HG03045 (cell line): ENCODE data around the gene FBN2.
"Not testable (repeated sequence)": the region's sequence is repeated elsewhere in the genome, so short reads cannot be mapped to it uniquely, and the experiment has no call there.

ENCODE experiments used
- ATAC-seq: cut with Tn5 transposase; IDR thresholded peaks from one replicate; pipeline ENCODE4 v1.9.1; 2021; ENCODE audit warnings: mild to moderate bottlenecking, moderate library complexity; ENCODE audit not compliant: unreplicated experiment

The FBN2 gene

DNA sequence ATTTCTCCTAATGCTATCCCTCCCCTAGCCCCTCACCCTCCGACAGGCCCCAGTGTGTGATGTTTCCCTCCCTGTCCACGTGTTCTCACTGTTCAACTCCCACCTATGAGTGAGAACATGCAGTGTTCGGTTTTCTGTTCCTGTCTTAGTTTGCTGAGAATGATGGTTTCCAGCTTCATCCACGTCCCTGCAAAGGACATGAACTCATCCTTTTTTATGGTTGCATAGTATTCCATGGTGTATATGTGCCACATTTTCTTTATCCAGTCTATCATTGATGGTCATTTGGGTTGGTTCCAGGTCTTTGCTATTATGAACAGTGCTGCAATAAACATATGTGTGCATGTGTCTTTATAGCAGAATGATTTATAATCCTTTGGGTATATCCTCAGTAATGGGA lies 216.6 kb downstream of the FBN2 start:
- not testable (repeated sequence) for ATAC-seq

DNA sequence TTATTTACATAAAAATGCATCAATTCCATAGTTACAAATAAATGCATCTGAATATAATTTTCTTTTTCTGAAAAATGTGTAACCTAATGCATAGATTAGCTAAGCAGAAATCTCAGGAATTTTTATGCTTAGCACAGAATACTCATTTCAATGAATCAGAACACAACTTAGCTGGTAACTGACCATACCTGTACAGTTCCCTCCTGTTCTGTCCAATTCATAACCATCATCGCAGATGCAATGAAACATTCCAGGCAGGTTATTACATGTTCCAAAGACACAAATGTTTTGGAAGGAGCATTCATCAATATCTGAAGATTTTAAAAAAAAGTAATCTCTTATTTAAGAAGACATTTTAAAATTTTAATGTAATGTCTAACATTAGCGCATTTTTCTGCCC lies 219.4 kb downstream of the FBN2 start:
- ATAC-seq = no peak

DNA sequence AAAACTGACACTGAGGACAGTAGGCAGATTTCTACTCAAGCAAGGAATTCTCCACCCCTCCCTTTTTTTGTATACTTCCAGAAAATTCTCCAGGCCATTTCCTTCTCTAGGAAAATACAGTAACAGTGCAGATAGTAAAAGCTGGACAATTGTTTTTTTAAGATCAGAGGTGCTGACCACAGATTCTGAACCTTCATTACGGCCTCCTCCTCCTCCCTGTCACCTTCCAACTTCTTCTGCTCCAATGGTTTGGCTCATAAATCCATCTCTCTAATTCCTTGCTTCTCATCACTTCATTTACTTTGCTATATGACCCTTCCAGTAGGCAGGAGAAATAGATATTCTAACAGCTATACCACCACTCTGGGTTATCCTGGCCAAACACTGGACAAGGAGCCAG lies 220.6 kb downstream of the FBN2 start:
- no peak for ATAC-seq

DNA sequence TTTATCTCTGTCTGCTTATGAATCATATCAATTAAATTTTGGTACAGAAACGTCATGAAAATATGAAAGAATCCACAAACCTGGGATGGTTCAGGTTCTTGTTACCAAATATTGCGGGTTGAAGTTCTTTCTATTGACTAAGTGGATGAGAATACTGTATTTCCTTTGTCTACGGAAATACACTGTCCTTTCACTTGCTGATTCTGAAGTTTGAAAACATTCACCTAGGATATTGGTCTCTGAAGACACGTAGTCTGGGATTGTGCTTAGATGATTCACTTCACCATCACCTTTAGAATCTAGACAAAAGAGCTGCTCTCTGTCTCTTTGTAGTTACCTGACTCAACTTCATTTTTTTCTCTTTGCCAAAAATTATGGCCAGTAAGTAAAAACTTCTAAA lies 222.4 kb downstream of the FBN2 start:
- ATAC-seq = no peak

DNA sequence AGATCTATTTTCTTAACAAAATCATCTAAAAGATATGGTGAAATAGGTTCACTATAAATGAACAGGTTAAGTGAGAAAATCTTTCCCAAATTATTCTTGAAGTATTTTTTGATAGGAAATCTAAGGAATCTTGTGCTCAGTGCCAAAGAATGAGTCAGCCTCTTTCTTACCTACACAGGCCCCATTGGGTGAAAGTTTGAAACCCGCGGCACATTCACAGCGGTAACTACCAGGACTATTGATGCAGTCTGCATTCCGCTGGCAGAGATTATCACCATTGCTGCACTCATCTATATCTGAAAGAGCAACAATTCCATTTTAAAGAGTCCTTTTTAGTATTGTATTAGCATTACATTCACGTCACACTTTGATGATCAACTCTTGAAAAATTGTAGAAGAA lies 232.7 kb downstream of the FBN2 start:
- no peak for ATAC-seq

DNA sequence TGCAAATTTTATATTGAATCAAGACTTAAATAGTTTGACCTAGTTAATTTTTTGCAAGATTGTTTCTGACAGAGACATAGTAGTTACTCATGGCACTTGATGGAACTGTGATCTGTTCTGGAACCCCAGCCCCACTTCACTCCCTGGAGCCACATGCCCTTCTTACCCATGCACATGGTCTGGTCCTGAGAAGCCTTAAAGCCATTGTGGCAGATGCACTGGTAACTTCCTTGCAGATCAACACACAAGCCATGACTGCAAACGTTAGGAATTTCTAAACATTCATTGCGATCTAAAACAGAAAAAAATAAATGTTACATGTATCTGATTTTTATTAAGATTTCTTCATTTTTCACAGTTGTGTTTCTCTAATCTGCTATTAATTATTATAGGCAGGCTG lies 233.3 kb downstream of the FBN2 start:
- no peak for ATAC-seq

DNA sequence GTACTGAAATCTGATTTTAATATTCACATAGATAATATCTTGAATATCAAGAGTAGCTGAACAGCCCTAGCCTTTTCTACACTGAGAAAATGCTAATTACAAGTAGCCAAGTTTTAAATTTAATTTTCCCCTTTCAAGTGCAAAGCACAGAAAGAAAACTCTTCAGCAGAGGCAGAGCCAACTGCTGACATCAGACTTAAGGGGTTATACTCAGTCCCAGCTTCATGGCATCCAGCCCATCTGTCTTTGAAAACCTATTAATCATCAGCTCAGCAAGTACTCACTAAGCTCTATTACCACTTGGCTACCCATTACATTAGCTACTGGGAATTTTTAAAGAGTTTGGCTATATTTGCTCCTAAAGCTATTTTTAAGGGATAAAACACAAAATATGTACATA lies 234.0 kb downstream of the FBN2 start:
- no peak for ATAC-seq

DNA sequence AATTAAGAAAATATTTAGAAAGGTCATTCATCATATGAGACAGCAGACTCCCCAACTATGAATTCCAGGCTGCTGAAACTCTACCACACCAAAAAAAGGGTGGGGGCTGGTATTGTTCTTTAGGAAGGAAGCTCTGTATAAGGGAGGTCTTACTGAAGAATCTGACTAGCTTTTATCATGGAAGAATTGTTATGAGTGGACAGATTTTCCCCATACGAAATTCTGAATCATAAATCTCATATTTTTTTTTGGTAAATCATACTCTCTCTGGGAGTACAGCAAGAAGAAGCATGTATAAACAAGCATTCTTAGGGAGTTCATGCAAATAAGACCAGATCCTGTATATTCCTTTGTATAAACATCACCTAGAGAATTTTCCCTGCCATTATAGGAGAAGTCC lies 234.5 kb downstream of the FBN2 start:
- ATAC-seq = no peak

DNA sequence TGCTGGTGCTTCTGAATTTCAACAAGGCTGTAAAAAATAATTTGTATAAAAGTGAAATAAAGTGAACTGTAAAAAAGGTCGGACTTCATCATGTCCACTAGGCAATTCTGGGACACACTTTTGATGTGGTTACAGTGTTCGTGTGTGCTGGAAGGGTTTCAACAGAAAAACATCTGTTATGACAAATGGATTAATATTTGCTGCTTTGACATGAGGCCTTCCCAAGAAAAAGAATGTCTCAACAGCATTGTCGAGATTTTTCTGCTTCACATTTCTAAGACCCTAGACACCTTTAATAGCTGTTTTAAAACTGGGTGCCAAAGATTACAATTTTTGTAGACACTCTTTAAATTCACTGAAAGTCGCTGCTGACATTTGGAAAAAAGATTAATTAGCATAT lies 237.9 kb downstream of the FBN2 start:
- ATAC-seq = no peak

DNA sequence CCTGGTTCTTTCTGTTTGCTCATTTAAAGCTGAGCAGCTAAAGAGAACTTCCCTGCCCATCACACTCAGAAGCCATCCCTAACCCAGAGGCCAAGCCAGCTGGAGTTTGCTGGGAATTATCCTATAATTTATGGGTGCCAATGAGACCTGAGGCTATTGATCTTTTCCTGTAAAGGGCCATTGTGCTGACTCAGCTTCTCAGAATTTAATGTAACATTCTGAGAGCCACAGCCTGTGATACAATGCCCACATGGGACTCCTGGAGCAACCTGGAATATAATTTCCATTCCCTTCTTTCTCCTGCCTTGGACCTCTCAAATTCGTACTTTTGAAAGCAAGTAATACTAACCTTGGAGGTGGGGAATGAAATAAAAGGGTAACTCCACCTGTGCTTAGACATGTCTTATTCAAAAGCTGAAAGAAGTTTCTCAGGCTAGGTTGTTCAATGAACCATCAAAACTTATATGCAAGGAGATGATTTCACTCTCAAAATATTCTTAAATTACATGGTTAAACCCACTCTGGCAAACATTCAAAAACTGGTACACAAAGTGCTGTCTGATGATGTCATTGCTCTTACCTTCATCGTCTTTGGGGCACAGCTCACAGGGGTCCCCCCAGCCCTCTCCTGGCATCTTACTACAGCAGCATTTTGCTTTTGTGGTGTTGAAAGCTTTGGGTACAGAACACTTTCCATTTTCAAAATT lies 247.7 kb downstream of the FBN2 start:
- no peak for ATAC-seq

DNA sequence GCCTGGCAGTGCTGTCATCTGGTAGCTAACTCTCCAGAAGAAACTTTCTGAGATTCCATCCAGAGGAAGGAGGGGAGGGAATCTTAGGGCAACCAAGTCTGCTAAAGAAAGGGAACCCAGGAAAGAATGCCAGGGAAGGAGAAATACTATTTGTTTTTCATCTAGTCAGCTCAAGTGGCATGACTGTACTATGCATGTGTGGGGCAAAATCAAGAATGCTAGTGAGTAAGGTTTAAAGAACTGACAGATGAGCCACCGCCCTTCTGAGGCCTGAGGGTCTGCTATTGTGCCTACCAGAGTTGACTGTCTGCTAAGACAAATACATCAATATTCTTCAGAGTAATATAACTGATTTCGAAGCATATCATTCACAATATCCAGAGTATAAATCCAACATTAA lies 250.3 kb downstream of the FBN2 start:
- no peak for ATAC-seq

DNA sequence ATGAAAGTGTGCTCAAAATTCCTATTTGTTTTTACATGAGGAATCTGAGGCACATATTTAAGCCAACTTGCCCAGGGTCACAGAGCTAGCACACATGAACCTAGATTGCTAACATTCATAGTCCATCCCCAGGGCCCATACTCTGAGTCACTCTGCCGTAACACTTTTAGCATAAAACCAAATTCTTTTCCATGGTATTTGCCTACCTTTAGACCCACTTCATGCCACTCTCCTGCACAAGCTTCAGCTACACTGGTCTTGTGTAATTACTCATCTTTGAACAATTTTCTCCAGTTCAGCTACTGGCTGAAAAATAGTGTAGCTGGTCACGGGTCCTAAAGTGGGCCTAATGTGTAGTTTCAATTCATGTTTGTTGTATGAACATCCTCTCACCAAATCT lies 253.8 kb downstream of the FBN2 start:
- ATAC-seq = no peak

DNA sequence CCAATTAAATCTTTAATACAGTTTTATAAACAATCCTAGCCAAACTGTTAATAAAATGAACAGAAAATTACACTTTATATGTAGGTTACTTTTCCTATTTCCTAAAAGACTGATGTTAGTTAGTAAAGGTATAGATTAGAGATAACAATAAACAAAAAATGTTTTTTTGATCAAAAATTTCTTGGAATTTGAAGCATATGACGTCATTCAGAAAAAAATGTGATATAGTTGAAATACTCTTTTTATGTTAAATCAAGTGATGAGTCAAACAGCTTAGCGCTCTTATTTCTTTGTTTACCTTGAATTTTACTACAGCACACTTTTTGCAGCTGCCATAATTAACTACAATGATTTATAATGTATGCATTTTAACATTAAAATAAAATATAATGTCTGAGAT lies 258.7 kb downstream of the FBN2 start:
- no peak for ATAC-seq

DNA sequence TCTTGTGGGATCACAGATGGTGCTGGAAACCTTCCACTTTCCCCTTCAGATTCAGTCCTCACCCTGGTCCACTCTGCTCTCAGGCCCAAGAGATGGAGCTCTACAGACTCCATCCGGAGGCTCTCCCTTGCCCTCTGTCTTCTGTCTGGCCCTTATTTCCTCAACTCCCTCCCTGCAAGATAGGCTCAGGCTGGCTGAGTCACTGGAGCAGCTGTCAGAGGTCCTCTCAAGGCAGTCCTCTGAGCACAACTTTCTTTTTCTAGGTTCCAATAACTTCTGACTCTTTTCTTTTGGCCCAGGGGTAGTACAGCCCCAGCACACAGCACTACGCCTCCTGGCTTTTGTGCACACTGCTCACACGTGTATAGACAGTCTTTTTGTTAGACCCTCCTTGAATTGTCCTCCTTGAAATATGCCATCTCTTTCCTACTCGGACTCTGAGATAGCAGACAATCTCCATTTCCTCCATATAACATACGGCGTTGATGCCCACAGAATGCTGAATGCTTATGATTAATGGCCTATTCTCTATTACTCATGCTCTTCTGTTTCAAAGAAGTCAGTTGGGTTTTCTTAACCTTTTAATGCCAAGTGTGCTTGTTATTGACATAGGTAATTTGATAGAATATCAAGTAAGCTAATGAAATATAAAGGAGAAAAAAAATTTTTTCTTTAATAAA lies 261.4 kb downstream of the FBN2 start:
- no peak for ATAC-seq

DNA sequence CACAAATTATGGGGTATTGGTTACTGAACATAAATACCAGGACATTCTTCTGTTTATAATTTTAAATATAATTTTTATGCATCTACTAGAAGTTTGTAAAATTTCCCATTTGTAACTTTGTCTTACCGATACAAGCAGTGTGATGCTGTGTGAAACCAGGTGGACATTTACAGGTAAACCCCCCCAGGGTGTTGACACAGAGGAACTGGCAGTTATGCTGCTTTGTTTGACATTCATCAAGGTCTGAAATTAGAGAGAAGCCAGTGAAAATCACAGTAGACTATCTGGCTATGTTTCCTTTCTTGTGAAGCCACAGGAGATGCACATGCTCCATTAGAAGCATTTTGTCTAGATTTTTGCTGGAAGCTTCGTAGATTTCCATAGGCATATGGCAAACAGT lies 263.6 kb downstream of the FBN2 start:
- ATAC-seq = no peak

DNA sequence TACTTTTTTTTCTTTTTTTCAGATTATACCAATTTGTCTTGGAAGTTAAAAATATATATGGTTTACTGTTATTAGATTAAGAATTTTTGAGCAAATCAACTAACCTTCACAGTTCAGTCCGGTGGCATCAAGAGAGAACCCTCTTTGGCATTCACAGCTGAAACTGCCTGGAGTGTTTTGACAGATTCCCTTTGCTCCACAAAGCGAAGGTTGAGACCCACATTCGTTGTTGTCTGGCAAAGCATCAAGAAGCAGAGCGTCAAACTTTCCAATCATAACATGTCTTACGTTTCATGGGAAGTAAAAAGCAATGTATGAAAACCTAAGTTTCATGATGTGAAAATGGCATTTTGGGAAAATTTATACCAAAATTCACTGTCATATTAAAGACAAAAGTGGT lies 264.3 kb downstream of the FBN2 start:
- no peak for ATAC-seq

DNA sequence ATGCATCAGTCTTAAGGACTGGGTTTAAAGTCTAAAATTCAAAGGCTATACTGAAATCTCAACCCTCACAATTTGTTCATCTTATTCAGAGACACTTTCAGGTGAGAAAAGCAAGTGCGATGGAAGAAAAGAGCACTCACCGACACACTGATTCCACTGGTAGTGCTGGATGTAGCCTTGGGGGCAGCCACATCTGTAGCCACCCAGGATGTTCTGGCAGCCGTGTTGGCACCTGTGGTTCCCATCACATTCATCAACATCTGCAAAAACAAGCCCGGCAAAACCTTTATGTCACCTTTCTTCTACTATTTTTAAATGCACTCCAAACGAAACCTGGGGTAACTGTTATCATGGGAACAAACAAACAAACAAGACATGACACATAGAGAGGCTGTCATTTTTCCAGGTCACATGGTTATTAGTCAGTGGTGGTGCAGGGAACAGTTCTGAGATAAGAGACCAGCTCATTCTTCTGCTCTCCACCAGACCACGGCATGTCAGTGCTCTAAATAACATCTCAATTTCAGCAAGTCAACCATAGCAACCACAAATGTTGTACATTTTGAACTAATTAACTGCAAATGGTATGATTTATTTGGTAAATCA lies 266.1 kb downstream of the FBN2 start:
- no peak for ATAC-seq

DNA sequence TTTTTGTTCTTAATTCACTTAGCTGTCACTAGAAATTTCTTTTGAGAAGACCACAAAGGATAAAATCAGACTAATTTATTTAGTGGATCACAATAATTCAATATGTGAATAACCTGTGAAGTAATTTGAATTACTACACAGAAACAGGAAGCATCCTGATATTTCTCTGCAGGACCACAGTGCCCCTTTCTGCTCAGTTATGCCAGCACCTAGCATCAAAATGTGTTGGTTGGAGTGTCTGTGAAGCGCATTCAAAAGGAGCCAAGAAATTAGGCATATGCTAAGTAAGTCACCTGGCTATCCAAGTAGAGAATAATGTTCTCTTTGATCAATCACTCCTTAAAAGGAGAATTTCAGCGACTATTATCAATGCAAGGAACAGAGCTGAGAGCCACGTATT lies 267.0 kb downstream of the FBN2 start:
- ATAC-seq = no peak

DNA sequence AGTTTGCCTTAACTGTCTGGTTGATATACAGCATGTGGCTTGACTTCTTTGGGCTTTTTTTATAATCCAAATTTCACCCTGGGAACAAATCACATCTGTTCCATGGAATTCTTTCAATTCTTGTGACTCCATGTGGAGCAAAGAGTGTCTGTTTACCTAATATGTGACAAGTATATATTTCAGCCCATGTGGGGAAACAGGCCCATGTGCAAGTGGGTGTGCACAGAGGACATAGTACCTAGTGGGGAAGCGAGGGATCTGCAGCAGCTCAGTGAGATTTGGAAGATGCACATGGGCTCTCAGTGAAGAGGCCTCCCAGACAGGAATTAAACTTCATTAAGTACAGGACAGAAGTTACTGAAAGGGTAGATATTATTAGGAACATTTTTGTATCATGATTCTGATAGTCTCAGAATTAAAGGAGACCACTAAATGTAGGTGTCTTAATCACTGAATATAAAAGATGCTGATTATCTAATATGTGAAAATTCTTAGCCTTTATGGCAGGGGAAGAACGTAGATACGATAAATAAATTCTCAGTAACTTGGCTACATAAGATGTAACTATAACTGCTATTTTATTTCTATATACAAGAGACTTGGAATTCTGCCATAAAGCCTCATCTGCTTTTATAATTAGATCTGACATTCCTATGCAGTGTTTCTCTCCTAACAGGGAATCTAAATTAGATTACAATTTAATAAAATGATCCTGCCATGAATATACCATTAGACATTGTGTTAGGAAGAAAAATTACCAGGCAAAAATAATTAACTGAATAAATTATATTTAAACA lies 273.3 kb downstream of the FBN2 start:
- ATAC-seq = no peak

DNA sequence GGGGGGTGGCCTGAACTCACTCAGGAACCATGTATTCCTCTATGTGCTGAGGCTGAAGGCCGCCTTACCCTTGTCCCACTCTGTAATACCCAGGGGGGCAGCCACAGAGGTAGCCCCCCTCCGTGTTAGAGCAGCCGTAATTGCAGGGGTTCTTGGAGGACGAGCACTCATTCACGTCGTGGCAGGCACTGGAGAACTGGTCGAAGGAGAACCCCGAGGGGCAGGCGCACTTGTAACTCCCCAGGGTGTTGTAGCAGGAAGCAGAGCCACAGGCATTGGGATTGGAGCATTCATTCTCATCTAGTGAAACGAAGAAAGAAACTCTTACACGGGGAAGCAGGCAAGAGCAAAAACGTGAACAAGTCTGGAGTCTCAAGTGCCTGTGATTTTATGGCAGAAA lies 274.7 kb downstream of the FBN2 start:
- no peak for ATAC-seq

DNA sequence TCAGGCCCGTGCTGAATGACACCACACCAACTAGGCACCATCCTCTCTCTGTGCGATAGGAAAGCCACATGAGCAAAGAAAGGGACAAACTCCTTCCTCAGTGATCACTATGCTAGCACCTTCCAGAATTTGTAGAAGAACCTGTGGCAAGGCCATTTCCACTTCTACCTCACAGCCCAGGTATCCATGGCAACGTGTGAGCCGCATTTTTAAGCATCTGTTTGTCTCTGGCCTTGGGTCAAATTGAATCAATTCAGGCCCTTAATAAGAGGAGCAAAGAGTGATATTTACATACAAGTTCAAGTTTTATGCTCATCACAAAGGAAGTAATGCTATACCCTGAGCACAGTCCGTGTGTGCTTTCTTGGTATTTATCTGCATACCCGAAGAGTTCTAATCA lies 275.1 kb downstream of the FBN2 start:
- no peak for ATAC-seq

DNA sequence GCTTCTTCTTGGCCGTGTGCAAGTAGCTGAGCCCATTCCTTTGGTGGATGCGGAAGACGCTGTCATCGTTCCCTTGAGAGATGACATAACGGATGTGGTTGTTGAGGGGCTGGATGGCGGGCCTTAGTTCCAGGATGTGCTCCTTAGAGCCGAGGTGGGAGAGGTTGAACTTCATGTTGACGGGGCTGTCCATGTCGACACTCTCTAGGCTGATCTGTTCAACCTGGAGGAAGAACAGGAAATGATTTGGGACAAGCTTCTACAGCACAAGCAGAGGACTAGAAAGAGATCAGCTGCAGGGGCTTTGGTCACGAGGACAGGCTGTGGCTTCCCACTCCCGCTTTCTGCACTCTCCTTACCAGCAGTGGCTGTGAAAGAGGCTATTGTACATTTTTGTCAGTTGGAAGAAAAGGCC lies 278.4 kb downstream of the FBN2 start:
- no peak for ATAC-seq
